Smooth muscle cell of the coronary artery (primary cell): Measurements from ENCODE around the gene ZC3H13. TPM values are rescaled to one million over a fixed set of nuclear protein-coding genes. Genes with fewer than 3 reads are reported as not detected.

ENCODE experiments used
- total RNA-seq: library from RNA; depleted of rRNA; stranded (reverse); fragments of >200 nt; gene quantifications from 2 replicates; pipeline ENCODE4 v1.2.3, GENCODE V29; 2014; ENCODE audit warnings: low replicate concordance

The ZC3H13 gene, protein sequence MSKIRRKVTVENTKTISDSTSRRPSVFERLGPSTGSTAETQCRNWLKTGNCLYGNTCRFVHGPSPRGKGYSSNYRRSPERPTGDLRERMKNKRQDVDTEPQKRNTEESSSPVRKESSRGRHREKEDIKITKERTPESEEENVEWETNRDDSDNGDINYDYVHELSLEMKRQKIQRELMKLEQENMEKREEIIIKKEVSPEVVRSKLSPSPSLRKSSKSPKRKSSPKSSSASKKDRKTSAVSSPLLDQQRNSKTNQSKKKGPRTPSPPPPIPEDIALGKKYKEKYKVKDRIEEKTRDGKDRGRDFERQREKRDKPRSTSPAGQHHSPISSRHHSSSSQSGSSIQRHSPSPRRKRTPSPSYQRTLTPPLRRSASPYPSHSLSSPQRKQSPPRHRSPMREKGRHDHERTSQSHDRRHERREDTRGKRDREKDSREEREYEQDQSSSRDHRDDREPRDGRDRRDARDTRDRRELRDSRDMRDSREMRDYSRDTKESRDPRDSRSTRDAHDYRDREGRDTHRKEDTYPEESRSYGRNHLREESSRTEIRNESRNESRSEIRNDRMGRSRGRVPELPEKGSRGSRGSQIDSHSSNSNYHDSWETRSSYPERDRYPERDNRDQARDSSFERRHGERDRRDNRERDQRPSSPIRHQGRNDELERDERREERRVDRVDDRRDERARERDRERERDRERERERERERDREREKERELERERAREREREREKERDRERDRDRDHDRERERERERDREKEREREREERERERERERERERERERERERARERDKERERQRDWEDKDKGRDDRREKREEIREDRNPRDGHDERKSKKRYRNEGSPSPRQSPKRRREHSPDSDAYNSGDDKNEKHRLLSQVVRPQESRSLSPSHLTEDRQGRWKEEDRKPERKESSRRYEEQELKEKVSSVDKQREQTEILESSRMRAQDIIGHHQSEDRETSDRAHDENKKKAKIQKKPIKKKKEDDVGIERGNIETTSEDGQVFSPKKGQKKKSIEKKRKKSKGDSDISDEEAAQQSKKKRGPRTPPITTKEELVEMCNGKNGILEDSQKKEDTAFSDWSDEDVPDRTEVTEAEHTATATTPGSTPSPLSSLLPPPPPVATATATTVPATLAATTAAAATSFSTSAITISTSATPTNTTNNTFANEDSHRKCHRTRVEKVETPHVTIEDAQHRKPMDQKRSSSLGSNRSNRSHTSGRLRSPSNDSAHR (N-terminal part only)
- 10.2 and 11.3 TPM in 2 replicates for total RNA-seq

DNA sequence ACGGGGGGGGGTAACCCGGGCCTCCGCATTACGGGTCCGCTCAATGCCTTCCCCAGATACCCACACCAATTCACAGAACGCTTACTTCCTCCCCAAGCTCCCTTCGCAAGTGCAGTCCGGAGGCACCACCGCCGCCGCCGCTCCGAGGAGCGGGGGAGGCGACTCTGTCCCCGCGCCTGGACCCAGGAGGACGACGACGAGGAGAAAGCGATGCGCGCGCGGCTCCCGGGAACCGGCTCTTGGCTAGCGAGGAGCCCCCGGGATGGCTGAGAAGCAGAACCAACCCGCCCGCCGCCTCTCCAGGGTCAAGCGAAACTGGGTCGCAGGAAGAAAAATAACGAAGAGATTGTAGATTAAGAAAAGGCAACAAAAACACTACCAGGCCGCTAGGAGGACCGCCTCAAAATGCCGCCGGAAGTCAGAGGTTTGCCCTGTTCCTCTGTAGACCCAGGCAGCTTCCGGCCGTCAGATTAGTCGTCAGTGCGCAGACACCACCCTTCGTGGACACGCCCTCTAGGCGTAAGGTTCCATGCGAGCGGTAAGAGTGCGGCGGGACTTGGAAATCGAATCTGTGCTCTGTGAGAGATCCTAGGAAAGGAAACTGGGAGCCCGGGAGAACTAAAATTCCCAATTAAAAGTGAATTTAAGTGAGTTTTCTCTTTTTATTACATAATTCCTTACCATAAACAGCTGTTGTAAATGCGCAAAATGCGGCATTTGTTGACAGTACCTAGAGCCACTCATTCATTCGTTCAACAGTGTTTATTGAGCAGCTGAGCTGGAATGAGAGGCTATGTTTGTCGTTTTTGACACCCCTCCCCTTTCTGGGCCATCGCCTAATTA, at the start of gene ZC3H13:
Gene ZC3H13 (minus strand): TSS at position 428 of the 843 bp plus-strand sequence. CDS start 7,239 bp downstream, outside the sequence.

Other genes with a start within 250 kb of the ZC3H13 start
- gene SIAH3, start 201.0 kb downstream of the ZC3H13 start, total RNA-seq: not detected in 2 replicates
- not detected in 2 replicates for gene CPB2, start 52.3 kb upstream of the ZC3H13 start, total RNA-seq
- 1.2 TPM in 1 of 2 replicates, not detected in the other for gene LCP1, start 129.4 kb upstream of the ZC3H13 start, total RNA-seq
- under 0.01 TPM in 1 of 2 replicates, not detected in the other for gene LRRC63, start 159.2 kb upstream of the ZC3H13 start, total RNA-seq